Ovary (tissue), 3 donors: Measurements from ENCODE around the gene NR1H4.

Experiments
- EP300 ChIP-seq: sonication (generic); formaldehyde crosslinking; IDR thresholded peaks from one replicate; pipeline ENCODE4 v1.6.1; 2017; ENCODE audit warnings: antibody characterized with exemption
- POLR2A ChIP-seq: fragments of 450-650 bp; IDR thresholded peaks from one replicate; pipeline ENCODE4 v1.6.1; 2017; ENCODE audit warnings: antibody characterized with exemption, mild to moderate bottlenecking, moderate library complexity
- TF ChIP-seq, protein P1 (sequence below), 3 donors: fragments of 450-650 bp in 2 of 3; fragments of 200-600 bp in 1 of 3; IDR thresholded peaks; one replicate each; pipeline versions ENCODE4 v1.5.1 to v1.8.0; 2016 to 2022; ENCODE audit warnings: antibody characterized with exemption in 3 of 3, mild to moderate bottlenecking in 1 of 3
- donor health status: DM: no; HTN: no; CAD: no.

DNA sequence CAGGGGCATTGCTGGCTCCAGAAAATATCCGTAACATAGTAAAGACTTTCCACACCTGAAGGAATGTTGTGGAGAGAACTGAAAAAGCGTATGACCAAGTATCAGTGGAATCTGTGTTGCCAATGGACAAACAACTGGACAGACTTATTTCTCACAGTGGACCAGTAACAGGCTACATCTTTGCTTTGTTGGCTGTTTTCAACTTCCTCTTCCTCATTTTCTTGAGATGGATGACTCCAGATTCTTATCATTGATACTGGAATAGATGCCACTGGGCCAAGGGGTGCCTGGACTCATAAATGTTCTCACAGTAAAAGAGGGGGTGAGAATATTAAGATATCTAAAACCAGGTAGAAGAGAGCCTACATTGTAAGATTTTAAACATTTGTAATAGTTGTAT is 106.2 kb downstream of the NR1H4 start:
- TF ChIP-seq, protein P1, sequence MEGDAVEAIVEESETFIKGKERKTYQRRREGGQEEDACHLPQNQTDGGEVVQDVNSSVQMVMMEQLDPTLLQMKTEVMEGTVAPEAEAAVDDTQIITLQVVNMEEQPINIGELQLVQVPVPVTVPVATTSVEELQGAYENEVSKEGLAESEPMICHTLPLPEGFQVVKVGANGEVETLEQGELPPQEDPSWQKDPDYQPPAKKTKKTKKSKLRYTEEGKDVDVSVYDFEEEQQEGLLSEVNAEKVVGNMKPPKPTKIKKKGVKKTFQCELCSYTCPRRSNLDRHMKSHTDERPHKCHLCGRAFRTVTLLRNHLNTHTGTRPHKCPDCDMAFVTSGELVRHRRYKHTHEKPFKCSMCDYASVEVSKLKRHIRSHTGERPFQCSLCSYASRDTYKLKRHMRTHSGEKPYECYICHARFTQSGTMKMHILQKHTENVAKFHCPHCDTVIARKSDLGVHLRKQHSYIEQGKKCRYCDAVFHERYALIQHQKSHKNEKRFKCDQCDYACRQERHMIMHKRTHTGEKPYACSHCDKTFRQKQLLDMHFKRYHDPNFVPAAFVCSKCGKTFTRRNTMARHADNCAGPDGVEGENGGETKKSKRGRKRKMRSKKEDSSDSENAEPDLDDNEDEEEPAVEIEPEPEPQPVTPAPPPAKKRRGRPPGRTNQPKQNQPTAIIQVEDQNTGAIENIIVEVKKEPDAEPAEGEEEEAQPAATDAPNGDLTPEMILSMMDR (IDR thresholded peaks at IDR 0.05), result no peak
- TF ChIP-seq POLR2A, result no peak
- no peak for TF ChIP-seq EP300
